ENCODE data around the gene ABHD16B.

Gene ABHD16B

GRCh38 chr20:63860325-63861051, 810 bp upstream of the ABHD16B start:
- TF ChIP-seq, protein P1, sequence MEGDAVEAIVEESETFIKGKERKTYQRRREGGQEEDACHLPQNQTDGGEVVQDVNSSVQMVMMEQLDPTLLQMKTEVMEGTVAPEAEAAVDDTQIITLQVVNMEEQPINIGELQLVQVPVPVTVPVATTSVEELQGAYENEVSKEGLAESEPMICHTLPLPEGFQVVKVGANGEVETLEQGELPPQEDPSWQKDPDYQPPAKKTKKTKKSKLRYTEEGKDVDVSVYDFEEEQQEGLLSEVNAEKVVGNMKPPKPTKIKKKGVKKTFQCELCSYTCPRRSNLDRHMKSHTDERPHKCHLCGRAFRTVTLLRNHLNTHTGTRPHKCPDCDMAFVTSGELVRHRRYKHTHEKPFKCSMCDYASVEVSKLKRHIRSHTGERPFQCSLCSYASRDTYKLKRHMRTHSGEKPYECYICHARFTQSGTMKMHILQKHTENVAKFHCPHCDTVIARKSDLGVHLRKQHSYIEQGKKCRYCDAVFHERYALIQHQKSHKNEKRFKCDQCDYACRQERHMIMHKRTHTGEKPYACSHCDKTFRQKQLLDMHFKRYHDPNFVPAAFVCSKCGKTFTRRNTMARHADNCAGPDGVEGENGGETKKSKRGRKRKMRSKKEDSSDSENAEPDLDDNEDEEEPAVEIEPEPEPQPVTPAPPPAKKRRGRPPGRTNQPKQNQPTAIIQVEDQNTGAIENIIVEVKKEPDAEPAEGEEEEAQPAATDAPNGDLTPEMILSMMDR (IDR thresholded peaks at IDR 0.05; ENCODE audit: low read depth, low read length): no peak
- in situ Hi-C loops (cut with HindIII; ENCODE audit: low sequenced_read_pairs): no loop called here
- no peak overlapping the region for H3K4me3 ChIP-seq (ENCODE audit: low read depth, low read length)
- DNase-seq (ENCODE audit: low read depth, low spot score): no peak

GRCh38 chr20:63861981-63862901, 943 bp downstream of the ABHD16B start:
- no peak overlapping the region for H3K4me3 ChIP-seq (ENCODE audit: low read depth, low read length)
- no peak for DNase-seq (ENCODE audit: low read depth, low spot score)
- in situ Hi-C loops (cut with HindIII; ENCODE audit: low sequenced_read_pairs): no loop called here
- TF ChIP-seq, protein P1 (IDR thresholded peaks at IDR 0.05; ENCODE audit: low read depth, low read length): no peak

DNA sequence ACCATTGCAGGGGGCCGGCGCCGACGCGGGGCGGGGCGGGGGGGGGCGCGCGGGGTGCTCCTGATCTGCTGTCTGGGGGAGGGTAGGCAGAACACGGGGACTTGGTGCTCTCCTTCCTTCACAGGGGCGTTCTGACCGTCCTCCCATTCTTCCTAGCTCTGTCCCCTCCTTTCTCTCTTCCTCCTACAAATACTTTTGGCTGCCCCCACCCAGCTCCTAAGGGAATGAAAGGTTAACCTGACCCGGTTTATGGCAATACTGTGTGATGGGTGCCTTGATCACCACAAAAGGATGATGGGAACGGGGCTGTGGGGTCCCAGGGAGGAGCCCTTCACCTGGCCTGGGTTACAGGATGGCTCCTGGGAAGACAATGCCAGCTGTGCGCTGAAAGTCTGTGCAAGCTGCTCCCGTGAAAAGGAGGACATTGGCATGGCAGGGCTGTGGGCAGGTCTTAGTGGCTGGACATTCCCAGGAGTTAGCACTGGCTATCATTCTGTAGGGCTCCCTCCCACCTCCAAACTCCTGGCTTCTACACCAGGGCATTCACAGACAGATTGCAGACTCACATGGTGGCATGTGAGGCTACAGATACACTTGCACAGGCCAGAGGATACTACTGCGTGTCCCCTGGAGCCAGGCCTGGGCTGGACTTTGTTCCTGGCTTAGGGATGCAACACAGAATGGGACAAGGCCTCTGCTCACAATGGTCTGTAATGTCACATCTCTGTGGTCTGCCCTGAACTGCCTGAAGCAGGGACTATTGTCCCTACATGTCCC, 1.9 kb downstream of the ABHD16B start:
- DNase-seq (ENCODE audit: low read depth, low spot score): no peak
- TF ChIP-seq, protein P1 (IDR thresholded peaks at IDR 0.05; ENCODE audit: low read depth, low read length): no peak
- no peak overlapping the region for H3K4me3 ChIP-seq (ENCODE audit: low read depth, low read length)
- in situ Hi-C loops (cut with HindIII; ENCODE audit: low sequenced_read_pairs): no loop called here

- TF ChIP-seq, protein P1 (IDR thresholded peaks at IDR 0.05; ENCODE audit: low read depth, low read length): peak; percentile 62
- peak overlapping the region; percentile 97 for H3K4me3 ChIP-seq (ENCODE audit: low read depth, low read length)
- in situ Hi-C loops (cut with HindIII; ENCODE audit: low sequenced_read_pairs): no loop called here
- peak; percentile 75 for DNase-seq (ENCODE audit: low read depth, low spot score)
Measured at GRCh38 chr20:63863798-63864544, 2.7 kb downstream of the ABHD16B start.

DNA sequence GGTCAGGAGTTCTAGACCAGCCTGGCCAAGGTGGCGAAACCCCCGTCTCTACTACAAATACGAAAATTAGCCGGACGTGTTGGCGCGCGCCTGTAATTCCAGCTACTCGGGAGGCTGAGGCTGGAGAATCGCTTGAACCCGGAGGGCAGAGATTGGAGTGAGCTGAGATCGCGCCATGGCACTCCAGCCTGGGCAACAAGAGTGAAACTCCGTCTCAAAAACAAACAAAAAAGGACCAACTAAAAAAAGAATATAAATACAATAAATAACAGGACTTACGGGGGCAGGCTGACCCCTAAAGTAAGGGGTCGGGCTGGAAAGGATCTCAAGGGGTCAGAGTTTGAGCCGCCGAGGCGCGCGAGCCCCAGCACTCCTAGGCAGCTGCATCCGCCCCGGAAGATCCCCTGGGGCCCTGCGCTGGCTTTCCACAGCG, 3.3 kb downstream of the ABHD16B start:
- no peak for DNase-seq (ENCODE audit: low read depth, low spot score)
- peak overlapping the region; percentile 97 for H3K4me3 ChIP-seq (ENCODE audit: low read depth, low read length)
- in situ Hi-C loops (cut with HindIII; ENCODE audit: low sequenced_read_pairs): no loop called here
- TF ChIP-seq, protein P1 (IDR thresholded peaks at IDR 0.05; ENCODE audit: low read depth, low read length): no peak

Data from astrocyte of the spinal cord (primary cell).